ENCODE data around the gene ETAA1. TPM values are rescaled to one million over a fixed set of nuclear protein-coding genes. Genes with fewer than 3 reads are reported as not detected.

The ETAA1 gene
- total RNA-seq: 10 to 100 TPM in 2 of 4 donors, 1 to 10 TPM in 2; 2.2 to 12.1 (median 9.6) TPM

- 0% methylated on average over 11 to 37 of the region's 61 CpGs for WGBS, 2 donors (ENCODE audit: low coverage in 1 of 2)
- in situ Hi-C loops (cut with MboI; ENCODE audit: low pct_ligation_motif_present in 1 of 4, low pct_unique_long_range_greater_than_20kb in 1 of 4, low sequenced_read_pairs in 3 of 4): no loop called here
- H3K4me3 ChIP-seq: peak within 1 kb of the TSS; percentile 63 to 92 (median 79)
These were observed at the start of gene ETAA1 for GRCh38 chr2:67397143-67397986. Gene ETAA1 (plus strand): TSS chr2:67397333. CDS start chr2:67397449, 116 bp downstream.

GRCh38 chr2:67366832-67367412 is 30.2 kb upstream of the ETAA1 start:
- peaks cover 0 to 9% (median 0%) of the 10 kb centered on the region in 4 donors for H3K4me1 ChIP-seq
- TF ChIP-seq CTCF (IDR thresholded peaks at IDR 0.05) (no peak), POLR2A (IDR thresholded peaks at IDR 0.05) (no peak), POLR2AphosphoS5 (IDR thresholded peaks at IDR 0.05) (no peak), EP300 (IDR thresholded peaks at IDR 0.05; ENCODE audit: low read depth) (no peak)
- H3K4me3 ChIP-seq: no peak overlapping the region
- in situ Hi-C loops (cut with MboI; ENCODE audit: low pct_ligation_motif_present in 1 of 4, low pct_unique_long_range_greater_than_20kb in 1 of 4, low sequenced_read_pairs in 3 of 4) (no loop called here), intact Hi-C loops (cut with DNase I; ENCODE audit: low total_unique reads) (no loop called here)
- no peaks in the 10 kb centered on the region for H3K9me3 ChIP-seq
- H3K36me3 ChIP-seq: no peaks in the 10 kb centered on the region
- no peaks in the 10 kb centered on the region for H3K27me3 ChIP-seq
- DNase-seq: no peak
- no peak overlapping the region for H3K27ac ChIP-seq

More at GRCh38 chr2:67397143-67397986, at the start of gene ETAA1:
- Histone ChIP-seq H3K36me3 (no peaks in the 10 kb centered on the region), H3K4me1 (peaks cover 4 to 12% (median 9%) of the 10 kb centered on the region in 4 donors), H3K9me3 (no peaks in the 10 kb centered on the region), H3K27me3 (no peaks in the 10 kb centered on the region), H3K27ac (peak within 1 kb of the TSS; percentile 92 to 94 (median 93))
- intact Hi-C loops (cut with DNase I; ENCODE audit: low total_unique reads): no loop called here
- DNase-seq: peak; percentile 95
- TF ChIP-seq EP300 (IDR thresholded peaks at IDR 0.05; ENCODE audit: low read depth) (no peak), POLR2A (IDR thresholded peaks at IDR 0.05) (peak; percentile 75), CTCF (IDR thresholded peaks at IDR 0.05) (no peak), POLR2AphosphoS5 (IDR thresholded peaks at IDR 0.05) (peak; percentile 83 to 92 (median 90))

GRCh38 chr2:67374481-67374880 is 22.7 kb upstream of the ETAA1 start:
- TF ChIP-seq EP300 (IDR thresholded peaks at IDR 0.05; ENCODE audit: low read depth): no peak
- TF ChIP-seq POLR2A (IDR thresholded peaks at IDR 0.05): no peak
- TF ChIP-seq CTCF (IDR thresholded peaks at IDR 0.05): no peak
- no peak for TF ChIP-seq POLR2AphosphoS5 (IDR thresholded peaks at IDR 0.05)
- Histone ChIP-seq H3K9me3 (no peaks in the 10 kb centered on the region), H3K27ac (no peak overlapping the region), H3K36me3 (no peaks in the 10 kb centered on the region), H3K27me3 (no peaks in the 10 kb centered on the region), H3K4me3 (no peak overlapping the region), H3K4me1 (no peaks in the 10 kb centered on the region)
- intact Hi-C loops (cut with DNase I; ENCODE audit: low total_unique reads) (no loop called here), in situ Hi-C loops (cut with MboI; ENCODE audit: low pct_ligation_motif_present in 1 of 4, low pct_unique_long_range_greater_than_20kb in 1 of 4, low sequenced_read_pairs in 3 of 4) (no loop called here)
- WGBS, 2 donors (ENCODE audit: low coverage in 1 of 2): 22 to 36% methylated on average over 2 of the region's 2 CpGs
- DNase-seq: no peak

DNA sequence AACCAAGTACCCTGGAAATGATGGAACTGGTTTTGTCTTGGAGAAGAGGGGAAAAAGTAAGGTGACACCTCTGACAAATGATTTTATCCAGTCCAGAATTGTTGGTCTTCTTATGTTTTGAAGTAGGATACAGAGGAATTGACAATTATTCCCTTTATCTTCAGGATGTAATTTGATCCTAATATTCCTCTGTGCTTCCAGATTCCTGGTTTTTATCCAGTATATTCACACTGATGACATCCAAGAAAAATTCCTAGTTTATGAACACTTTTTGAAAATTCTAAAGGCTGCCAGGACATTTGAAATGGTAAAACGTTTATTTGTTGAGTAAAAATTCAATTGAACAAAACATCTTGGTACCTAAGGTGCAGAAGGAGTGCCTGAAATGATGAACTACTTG is 22.2 kb upstream of the ETAA1 start:
- Histone ChIP-seq H3K36me3 (no peaks in the 10 kb centered on the region), H3K4me1 (no peaks in the 10 kb centered on the region), H3K4me3 (no peak overlapping the region), H3K9me3 (no peaks in the 10 kb centered on the region), H3K27me3 (no peaks in the 10 kb centered on the region), H3K27ac (no peak overlapping the region)
- TF ChIP-seq CTCF (IDR thresholded peaks at IDR 0.05) (no peak), POLR2AphosphoS5 (IDR thresholded peaks at IDR 0.05) (no peak), EP300 (IDR thresholded peaks at IDR 0.05; ENCODE audit: low read depth) (no peak), POLR2A (IDR thresholded peaks at IDR 0.05) (no peak)
- 45 to 50% methylated on average over 1 of the region's 1 CpG for WGBS, 2 donors (ENCODE audit: low coverage in 1 of 2)
- intact Hi-C loops (cut with DNase I; ENCODE audit: low total_unique reads): no loop called here
- in situ Hi-C loops (cut with MboI; ENCODE audit: low pct_ligation_motif_present in 1 of 4, low pct_unique_long_range_greater_than_20kb in 1 of 4, low sequenced_read_pairs in 3 of 4): no loop called here
- DNase-seq: no peak

Data from transverse colon (tissue), 4 donors.